ENCODE results near the gene ADH5.
"Not testable (repeated sequence)": the region's sequence is repeated elsewhere in the genome, so short reads cannot be mapped to it uniquely, and the experiment has no call there.

Gene ADH5

GRCh38 chr4:99088481-99089365 is at the start of gene ADH5:
Gene ADH5 (minus strand): TSS chr4:99088788. CDS start chr4:99088700, 88 bp downstream.
- peak; percentile 21 to 90 (median 76) for DNase-seq

DNA sequence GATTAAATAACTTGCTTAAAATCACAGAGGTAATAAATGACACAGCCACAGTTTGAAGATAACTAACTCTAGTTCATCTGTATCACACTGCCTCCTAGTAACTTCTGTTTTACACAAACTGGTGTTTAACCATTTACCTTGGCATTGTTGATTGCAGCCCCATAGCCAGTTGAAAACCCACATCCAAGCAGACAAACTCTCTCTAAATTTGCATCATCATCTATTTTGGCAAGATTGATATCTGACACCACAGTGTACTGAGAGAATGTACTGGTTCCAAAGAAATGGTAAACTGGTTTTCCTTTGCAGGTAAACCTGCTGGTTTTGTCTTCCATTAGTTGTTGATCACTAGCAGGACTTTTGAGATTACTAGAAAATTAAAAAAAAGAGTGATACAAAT is 47.7 kb upstream of the ADH5 start:
- no peak for DNase-seq

GRCh38 chr4:99135541-99136162 is 47.1 kb upstream of the ADH5 start:
- no peak for DNase-seq

GRCh38 chr4:99134586-99134985 is 46.0 kb upstream of the ADH5 start:
- no peak for DNase-seq

DNA sequence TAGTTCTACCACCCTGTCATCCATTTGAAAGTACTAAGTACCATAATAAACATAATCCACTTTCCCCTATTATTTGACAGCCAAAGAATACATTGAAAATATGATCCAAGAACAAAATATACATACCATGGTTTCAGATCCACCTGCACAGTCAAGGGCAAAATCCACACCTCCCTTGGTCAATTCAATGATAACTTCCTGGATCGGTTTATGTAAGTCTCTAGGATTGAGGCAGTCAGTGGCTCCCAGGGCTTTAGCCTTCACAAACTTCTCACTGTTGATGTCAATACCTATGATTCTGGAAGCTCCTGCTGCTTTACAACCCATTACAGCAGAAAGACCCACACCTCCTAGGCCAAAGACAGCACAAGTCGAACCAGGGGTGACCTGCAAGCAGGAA is 42.8 kb upstream of the ADH5 start:
- no peak for DNase-seq

DNA sequence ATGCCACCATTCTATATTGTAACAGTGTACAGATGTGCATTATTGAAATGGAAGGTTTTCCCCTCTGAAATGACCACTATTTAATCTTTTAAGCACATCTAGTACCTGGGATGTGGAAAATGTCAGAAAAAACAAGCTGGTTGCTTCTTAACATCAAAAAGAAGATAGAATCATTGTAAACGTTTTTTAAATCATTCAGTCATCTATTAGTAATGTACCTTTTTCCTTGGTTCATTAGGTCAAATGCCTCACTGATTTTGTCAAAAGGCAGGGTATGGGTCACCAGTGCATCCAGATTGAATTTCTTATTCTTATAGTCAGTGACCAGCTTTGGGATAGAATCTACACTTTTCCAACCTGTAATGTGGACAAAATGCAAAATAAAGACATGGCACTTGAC is 37.8 kb upstream of the ADH5 start:
- DNase-seq: no peak

- DNase-seq: no peak
These were observed 32.4 kb upstream of the ADH5 start for GRCh38 chr4:99121008-99121407.

DNA sequence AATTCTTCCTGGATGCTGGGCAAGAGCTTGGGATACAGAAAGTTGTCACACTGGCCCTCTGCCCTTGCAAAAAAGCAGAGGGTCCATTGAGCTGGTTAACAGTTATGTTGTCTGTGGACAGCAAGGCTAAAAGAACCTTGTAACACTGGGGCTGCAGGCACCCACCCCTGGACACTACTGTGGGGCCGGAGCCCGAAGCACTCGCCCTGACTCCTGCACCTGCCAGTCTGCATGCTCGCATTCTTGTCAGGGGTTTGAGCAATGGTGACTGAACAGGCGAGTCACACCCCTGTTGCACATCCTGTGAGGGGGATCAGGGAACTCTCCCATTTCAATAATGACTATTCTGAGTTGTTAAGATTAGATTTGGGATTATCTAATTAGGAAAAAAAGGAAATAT is 31.9 kb upstream of the ADH5 start:
- DNase-seq: no peak

- DNase-seq: no peak
These were observed 29.5 kb upstream of the ADH5 start for GRCh38 chr4:99117876-99118693.

DNA sequence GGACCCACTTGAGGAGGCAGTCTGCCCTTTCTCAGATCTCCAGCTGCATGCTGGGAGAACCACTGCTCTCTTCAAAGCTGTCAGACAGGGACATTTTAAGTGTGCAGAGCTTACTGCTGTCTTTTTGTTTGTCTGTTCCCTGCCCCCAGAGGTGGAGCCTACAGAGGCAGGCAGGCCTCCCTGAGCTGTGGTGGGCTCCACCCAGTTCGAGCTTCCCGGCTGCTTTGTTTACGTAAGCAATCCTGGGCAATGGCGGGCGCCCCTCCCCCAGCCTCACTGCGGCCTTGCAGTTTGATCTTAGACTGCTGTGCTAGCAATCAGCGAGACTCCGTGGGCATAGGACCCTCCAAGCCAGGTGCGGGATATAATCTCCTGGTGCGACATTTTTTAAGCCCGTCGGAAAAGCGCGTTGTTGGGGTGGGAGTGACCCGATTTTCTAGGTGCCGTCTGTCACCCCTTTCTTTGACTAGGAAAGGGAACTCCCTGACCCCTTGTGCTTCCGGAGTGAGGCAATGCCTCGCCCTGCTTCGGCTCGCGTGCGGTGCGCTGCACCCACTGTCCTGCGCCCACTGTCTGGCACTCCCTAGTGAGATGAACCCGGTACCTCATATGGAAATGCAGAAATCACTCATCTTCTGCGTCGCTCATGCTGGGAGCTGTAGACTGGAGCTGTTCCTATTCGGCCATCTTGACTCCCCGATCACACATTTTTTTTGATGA is 28.7 kb upstream of the ADH5 start:
- DNase-seq: not testable (repeated sequence)

DNA sequence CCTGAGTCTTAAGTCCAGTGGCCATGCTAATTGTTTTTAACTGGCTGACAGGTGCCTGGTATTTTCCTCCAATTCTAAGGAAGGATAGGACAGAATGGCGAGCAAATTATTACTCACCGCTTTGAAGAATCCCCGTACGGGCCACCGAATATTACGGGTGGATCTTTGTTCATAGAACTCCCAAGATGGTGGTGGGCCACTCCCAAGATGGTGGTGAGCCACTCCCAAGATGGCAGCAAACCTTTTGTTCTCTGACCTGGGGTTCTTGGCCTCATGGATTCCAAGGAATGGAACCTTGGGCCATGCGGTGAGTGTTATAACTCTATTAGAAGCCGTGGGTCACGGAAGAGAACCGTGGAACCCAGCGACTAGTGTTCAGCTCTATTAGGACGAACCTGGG is 20.7 kb upstream of the ADH5 start:
- not testable (repeated sequence) for DNase-seq

- DNase-seq: no peak
These were observed 15.6 kb upstream of the ADH5 start for GRCh38 chr4:99104153-99104552.

DNA sequence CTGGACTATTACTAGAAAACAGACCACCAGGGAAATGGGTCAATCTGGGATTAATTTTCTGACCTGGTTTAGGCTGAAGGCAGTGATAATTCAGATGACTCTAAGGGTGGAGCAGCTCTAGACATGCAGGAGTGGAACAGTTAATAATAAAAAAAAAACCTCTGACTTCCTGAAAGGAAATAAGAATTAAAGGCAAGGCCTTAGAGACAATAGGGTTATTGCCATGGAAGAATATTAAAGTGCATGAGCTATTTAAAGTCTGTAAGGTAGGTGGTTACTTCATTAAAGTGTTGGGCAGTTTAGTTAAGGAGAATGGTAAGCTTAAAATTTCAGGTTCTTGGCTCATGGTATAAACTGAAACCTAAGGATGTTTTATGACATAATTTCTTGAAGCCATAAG is 14.6 kb upstream of the ADH5 start:
- DNase-seq: no peak

- DNase-seq: no peak
These were observed 14.0 kb upstream of the ADH5 start for GRCh38 chr4:99102634-99103033.

GRCh38 chr4:99100876-99101275 is 12.3 kb upstream of the ADH5 start:
- no peak for DNase-seq

DNA sequence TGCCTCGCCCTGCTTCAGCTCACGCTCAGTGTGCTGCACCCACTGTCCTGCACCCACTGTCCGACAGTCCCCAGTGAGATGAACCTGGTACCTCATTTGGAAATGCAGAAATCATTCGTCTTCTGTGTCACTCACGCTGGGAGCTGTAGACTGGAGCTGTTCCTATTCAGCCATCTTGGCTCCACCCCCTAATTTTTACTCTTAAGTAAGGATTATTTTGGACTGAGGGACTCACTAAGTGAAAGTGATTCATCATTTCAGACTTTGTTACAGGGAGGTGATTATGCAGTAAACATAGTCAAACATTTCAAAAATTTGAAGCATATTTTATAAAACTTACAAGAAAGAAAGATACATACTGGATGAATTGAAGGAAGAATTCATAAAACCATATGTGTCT is 11.2 kb upstream of the ADH5 start:
- DNase-seq: not testable (repeated sequence)

DNA sequence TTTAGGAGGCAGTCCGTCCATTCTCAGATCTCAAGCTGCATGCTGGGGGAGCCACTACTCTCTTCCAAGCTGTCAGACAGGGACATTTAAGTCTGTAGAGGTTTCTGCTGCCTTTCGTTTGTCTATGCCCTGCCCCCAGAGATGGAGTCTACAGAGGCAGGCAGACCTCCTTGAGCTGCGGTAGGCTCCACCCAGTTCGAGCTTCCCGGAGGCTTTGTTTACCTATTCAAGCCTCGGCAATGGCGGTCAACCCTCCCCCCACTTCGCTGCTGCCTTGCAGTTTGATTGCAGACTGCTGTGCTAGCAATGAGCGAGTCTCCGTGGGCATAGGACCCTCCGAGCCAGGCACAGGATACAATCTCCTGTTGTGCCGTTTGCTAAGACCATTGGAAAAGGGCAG is 10.7 kb upstream of the ADH5 start:
- DNase-seq: no peak

- DNase-seq: not testable (repeated sequence)
These were observed 3.3 kb upstream of the ADH5 start for GRCh38 chr4:99091841-99092240.

GRCh38 chr4:99091216-99091575 is 2.6 kb upstream of the ADH5 start:
- no peak for DNase-seq

DNA sequence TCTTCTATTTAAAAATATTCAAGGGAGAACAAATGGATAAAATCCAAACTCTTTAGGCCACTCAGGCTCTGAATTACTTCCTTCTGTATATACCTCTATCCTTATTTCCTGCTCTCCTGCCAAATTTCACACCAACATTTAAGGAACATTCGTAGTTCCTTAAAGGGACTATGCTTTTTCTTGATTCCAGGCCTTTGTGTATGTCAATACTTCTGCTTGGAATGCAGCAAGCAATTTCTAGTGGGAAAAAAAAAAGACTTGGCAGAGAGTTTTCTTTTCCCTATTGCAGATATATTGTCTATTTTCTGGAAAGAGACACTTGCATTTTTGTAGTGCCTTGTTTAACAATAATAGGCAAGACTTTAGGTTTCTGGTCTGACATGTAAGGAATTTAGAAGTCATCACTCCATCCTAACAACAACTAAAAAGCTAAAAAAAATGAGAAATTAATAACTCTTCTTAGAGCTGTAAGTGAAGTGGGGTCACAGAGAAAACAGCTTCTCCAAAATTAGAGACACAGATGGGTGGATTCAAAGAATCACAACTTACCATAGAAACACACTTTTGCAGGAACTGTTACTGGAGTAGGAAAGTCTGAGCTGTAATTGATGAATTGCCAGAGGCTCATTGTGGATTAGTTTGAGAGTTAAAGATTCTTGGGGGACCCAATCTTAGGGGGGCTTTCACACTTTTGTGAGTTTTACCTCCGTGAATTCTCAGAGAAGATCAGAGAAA is 2.1 kb upstream of the ADH5 start:
- DNase-seq: no peak

DNA sequence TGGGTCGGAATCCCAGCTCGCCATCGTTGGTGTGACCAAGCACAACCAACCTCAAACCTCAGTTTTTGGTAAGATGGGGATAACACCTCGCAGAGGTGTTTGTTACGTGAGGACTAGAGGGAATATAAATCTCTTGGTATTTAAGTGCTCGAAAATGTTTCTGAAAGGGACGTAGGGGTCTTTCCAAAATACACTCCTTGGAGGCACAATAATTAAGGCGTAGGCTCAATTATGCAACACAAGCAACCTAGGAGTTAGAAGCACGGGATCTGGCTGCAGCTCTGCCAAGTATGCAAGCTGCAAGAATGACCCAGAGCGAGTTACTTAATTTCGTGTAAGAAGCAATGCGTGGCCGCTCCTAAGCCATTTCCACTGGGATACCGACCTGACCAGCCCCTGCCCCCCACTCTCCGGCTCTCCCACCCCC is 552 bp downstream of the ADH5 start:
- DNase-seq: peak in 39 of 56 donors; percentile 11 to 83 (median 45)
